MM.1S (cell line): ENCODE data around the gene OTOA.

Experiments
- EZH2 ChIP-seq: fragments of 300-600 bp; sonication (generic); optimal IDR thresholded peaks from 2 replicates; pipeline ENCODE3; 2017; ENCODE audit warnings: low read depth, mild to moderate bottlenecking, antibody characterized with exemption, low read length, mixed read lengths
- EZH2phosphoT487 ChIP-seq: fragments of 300-600 bp; sonication (generic); IDR thresholded peaks from 2 replicates; pipeline ENCODE4 v1.6.1; 2018; ENCODE audit warnings: antibody characterized with exemption, low read length
- TF ChIP-seq, protein P1 (sequence below): fragments of 300-600 bp; sonication (generic); IDR thresholded peaks from 2 replicates; pipeline ENCODE4 v1.5.1; 2016; ENCODE audit warnings: antibody characterized with exemption, low read length, mixed read lengths

DNA sequence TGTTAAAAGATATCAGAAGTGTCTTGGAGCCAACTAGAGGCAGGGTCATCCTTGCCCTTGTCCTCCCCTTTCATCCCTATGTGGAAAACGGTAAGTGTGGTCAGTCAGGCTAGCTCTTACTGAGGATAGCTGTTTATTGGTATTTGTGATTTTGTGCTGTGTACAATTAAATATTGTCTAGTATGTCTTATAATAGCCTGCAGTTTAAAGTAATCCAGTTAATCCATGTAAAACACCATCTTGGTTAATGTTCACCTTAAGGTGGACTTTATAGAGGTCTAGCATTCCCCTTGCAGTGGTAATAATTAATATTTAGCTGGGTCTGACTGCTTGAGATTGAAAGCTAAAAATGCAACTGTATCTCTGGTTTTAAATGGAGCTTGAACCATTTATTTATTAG lies 38.7 kb upstream of the OTOA start:
- TF ChIP-seq, protein P1, sequence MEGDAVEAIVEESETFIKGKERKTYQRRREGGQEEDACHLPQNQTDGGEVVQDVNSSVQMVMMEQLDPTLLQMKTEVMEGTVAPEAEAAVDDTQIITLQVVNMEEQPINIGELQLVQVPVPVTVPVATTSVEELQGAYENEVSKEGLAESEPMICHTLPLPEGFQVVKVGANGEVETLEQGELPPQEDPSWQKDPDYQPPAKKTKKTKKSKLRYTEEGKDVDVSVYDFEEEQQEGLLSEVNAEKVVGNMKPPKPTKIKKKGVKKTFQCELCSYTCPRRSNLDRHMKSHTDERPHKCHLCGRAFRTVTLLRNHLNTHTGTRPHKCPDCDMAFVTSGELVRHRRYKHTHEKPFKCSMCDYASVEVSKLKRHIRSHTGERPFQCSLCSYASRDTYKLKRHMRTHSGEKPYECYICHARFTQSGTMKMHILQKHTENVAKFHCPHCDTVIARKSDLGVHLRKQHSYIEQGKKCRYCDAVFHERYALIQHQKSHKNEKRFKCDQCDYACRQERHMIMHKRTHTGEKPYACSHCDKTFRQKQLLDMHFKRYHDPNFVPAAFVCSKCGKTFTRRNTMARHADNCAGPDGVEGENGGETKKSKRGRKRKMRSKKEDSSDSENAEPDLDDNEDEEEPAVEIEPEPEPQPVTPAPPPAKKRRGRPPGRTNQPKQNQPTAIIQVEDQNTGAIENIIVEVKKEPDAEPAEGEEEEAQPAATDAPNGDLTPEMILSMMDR = no peak
- TF ChIP-seq EZH2phosphoT487 (no peak), EZH2 (no peak)
